GM18861 (cell line): Measurements from ENCODE around the gene LY6G5B.

Experiments
- ATAC-seq: cut with Tn5 transposase; IDR thresholded peaks from one replicate; pipeline ENCODE4 v1.9.1; 2021; ENCODE audit not compliant: unreplicated experiment

LY6G5B gene

DNA sequence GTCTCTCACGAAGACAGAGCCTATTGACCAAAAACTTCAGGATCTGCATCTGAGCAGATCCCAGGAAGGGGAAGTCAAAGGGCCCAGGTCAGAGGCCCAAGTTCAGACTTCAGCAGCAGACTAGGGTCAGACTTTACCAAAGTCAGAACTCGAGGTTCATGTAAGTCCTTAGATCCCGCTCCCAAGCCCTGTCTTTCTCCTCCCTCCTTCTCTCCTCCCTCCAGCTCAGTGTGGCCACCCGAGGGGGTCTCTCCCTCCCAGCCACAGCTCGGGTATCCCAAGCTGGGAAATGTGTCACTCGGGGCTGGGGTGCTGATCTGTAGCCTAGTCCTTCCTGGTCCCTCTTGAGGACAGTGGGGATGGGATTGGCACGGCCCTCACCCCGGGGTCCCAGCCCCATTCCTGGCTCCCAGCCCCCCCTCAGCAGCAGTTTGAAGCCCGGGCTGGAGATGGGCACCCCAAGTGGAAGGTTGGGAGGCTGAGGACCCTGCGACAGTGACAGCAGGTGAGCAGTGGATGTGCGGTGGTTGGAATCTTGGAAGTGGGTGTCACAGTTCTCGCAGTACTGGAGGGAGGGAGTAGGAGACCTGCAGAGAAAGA is 7.6 kb upstream of the LY6G5B start:
- no peak for ATAC-seq

DNA sequence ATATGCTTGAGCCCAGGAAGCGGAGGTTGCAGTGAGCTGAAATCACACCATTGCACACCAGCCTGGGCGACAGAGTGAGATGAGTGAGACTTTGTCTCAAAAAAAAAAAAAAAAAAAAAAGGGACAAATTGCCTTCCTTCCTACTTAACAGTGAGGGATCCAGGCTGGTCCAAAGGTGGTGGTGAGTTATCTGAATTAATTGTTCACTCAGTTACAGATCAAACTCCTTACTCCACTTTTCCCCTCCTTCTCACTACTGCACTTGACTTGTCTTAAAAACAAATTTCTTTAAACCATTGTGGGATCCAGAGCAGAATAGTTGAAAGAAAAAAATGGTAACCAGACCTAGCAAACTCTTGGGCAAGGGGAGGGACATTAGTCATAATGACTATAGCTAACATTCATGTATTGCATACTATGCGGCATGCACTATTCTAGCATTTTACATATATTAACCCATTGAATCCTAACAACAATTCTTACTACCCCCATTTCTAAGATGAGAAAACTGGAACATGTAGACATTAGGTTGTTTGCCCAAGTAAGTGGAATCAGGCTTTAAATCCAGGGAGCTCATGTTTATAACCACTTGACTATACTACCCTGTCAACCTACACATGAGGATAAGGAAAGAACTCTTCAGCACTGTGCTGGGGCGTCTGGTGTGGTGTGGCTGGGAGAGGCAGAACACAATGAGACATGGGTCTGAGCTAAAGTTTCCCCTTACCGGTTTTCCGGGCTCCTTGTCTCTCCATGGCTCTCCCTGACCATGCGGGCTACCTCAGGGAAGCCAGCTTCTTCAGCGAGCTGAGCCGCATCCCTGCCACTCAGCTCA is 6.4 kb upstream of the LY6G5B start:
- no peak for ATAC-seq

DNA sequence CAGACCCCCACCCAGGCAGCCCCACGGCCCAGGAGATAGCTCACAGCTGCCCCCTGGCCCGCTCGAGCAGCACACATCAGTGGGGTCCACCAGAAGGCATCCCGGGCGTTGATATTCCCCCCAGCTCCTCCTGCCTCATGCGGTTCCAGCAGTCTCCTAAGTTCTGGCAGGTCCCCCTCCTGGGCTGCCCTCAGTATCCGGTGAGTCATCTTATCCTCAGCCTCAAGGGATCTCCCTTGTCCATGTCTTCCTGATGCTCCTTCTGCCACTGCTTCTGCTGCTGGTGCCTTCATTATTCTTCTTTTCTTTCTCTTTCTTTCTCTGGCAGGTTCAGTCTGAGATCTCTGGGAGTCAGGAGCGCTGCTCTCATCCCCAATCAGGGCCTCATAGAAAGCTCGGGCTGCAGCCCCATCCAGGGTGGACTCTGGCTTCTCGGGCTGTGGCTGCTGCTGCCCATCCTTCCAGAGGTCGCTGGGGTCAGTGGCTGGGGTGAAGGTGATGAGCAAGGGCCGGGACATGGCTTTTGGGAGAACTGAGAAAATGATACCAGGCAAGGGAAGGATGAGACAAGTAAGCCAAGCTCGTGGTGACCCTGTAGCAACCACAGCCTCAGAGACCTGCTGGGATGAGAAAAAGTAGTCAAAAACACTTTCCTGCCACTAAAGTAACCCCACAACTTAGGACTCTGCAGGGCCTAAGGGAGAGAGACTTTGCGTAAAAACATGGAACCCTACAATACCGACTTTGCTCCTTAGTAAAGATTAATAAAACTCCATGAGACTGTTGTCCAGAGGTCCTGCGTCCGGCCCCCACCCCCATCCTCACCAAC is 5.6 kb upstream of the LY6G5B start:
- no peak for ATAC-seq

DNA sequence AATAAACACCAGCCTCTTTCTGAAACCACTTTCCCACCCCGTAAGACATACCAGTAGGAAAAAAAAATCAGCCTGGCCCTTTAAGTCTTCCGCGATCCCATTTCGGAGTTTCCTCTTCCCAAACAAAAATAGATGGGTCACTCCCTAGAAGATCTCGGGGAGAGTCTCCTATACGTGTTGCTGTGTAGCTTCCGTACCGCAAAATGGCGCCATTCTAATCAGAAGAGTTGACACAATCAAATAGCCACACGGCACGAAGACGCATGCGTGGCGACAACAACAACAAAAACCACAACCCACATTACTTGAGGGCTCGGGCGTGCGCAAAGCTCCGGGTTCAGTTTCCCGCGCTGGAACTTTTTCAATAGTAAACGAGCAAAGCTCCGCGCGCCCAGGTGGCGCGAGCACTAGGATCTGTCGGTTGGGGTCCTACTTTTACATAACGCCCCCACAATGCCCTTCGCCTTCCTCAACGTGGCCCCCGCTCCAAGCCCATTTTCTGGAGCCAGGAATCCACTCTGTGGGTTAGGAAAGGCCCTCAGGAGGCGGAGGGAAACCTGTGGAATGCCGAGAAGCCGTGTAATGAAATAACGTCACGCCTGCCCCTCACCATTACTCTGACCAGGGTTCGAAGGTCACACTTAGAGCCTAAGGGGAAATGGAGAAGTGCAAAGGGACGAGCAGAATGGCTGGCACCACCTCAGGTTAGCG is 4.8 kb upstream of the LY6G5B start, which contains the start of gene GPANK1:
GPANK1 (minus strand) TSS at position 208 of the 711 bp plus-strand sequence. CDS start 519 bp downstream, outside the sequence.
- ATAC-seq: no peak

DNA sequence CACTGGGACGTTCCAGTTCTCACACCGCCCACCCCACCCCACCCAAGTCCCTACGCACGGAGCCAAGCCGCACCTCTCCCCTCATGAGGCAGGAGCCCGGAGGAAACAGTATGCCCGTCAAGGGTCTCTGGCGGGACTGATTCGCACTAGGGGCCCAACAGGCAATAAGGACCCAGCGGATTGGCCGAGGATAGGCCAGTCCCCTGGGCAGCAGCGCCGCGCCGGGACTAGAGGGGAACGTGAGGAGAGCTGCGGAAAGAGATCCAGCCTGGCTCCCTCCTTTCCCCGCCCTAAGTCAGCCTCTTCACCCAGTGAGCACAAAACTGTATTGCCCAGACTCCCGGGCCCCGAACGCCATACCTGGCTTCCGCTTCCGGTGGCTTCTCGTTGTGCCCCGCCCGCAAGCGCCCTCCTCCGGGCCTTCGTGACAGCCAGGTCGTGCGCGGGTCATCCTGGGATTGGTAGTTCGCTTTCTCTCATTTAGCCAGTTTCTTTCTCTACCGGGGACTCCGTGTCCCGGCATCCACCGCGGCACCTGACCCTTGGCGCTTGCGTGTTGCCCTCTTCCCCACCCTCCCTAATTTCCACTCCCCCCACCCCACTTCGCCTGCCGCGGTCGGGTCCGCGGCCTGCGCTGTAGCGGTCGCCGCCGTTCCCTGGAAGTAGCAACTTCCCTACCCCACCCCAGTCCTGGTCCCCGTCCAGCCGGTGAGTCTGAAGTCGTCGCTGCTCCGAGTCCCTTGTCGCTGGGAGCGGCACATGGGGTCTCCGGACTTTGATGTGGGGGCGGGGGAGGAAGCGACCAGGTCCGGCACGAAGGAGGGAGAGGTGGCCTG is 4.1 kb upstream of the LY6G5B start, which contains the start of gene CSNK2B:
CSNK2B (plus strand) TSS at position 580 of the 836 bp plus-strand sequence. CDS start 752 bp downstream, outside the sequence.
- ATAC-seq: peak; percentile 72

DNA sequence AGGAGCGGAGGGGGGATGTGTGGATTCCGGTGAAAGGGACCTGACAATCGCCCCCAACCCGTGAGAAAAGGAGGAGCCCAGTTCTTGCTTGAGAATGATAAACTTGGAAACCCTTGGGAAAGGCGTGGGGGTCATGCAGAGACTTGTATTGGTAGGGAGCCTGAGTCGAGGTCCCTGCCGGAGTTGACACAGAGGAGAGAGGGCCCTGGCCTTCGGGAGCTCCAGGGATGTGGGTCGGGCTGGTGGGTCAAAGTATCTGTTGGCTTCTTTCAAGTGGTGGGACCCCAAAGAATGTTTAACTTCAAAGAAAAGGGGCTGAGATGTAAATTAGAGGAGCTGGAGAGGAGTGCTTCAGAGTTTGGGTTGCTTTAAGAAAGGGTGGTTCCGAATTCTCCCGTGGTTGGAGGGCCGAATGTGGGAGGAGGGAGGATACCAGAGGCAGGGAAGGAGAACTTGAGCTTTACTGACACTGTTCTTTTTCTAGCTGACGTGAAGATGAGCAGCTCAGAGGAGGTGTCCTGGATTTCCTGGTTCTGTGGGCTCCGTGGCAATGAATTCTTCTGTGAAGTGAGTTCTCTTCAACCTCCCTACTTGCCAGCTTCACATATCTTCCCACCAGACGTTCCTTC is 3.3 kb upstream of the LY6G5B start:
- no peak for ATAC-seq

DNA sequence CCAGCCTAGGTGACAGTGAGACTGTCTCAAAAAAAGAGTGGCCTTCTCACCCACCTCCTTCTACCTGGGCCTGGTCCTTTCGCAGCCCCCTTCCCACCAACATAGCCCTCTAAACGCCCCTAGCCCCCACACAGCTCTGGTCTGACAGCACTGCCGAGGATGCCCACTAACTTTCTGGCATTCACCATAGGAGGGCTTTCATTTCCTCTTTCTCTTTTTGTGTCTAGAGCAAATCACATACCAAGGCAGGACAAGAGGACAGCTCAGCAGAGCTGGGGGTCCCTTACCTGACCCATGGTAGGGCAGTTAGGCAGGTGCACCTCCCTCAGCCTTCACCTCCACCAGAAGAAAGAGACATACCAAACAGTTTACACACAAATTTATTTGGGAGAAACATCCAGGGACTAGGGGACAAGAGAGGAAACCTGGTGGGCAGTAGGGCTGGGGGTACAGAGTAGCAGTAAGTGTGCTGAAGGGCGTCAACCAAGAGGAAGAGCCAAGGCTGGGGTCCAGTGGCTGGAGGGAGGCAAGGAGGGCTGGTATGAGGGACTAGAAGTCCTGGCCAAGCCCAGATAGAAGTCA is 6.6 kb downstream of the LY6G5B start:
- no peak for ATAC-seq

DNA sequence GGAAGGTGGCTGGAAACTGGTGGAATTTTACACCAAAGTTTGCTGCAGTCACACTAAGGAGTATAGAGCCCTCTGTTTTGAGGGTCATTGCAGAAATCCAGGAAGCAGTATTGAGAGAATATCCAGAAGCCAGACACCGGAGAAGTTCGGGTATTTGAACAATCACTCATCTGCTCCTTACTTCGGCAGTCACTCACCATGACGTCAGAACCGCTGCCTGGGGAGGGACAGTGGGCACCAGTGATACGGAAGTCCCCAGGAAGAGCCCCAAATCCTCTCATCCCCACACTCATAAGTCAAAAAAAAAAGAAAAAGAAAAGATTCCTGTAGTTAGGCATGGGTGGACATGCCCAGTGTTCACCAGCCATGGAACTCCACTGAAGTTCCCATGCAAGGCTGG is 7.1 kb downstream of the LY6G5B start:
- ATAC-seq: no peak

DNA sequence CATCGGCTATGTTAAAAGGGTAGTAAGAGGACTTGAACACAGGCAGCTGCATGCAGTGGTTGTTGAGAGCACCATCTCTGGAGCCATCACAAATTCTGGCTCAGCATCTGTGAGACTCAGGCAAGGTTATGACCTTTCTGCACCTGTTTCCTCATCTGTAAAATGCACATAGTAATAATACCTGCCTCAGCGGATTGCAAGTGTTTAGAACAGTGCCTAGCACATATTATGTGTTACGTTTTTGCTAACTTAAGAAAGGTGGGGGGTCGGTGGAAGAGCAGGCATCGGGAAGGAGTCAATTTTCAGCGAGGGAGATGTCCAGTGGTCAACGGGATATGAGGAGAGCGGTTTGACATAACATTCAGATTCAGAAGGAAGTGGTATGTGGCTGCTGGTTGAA is 8.2 kb downstream of the LY6G5B start:
- ATAC-seq: no peak

DNA sequence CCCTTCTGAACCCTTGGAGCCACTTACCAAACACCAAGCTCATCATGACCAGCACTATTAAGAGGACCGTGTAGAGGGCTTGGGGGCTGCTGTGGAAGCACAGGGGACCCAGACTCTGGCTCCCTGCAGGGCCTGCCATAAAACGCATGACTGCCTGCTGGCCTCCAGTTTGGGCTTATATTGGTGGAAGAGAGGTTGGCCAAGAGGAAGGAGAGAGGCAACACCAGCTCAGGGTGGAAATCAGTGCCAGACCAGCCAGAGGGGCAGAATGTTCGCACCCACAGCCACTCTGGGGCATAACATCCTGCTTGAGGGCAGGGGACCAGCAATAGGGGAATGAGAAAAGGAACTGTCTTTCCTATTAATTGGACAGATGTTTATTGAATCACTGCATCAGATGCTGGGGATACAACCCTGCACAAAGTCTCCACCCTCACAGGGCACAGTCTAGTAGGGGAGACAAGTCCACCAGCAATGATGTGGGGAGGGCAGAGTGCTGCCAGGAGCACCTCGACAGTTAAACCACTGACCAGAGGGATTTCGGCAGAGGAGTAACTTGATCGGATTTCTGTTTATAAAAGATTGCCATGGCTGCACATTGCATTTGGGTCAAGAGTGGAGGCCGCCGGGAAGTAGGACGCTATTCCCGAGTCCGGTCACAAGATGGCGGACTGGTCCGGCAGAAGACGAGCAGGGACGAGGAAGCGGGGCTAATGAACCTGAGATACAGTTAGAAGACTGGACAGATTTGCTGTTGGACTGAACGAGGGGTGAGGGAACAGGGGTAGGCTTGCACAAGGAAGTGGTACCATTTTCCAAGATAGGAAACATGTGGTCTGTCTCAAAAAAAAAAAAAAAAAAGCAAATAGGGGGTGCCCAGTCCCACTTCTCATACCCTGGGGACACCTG is 10.7 kb downstream of the LY6G5B start, which contains the start of gene LY6G5C:
LY6G5C (minus strand) TSS at position 842 of the 909 bp plus-strand sequence; CDS start at position 148, 694 bp downstream.
- ATAC-seq: no peak

DNA sequence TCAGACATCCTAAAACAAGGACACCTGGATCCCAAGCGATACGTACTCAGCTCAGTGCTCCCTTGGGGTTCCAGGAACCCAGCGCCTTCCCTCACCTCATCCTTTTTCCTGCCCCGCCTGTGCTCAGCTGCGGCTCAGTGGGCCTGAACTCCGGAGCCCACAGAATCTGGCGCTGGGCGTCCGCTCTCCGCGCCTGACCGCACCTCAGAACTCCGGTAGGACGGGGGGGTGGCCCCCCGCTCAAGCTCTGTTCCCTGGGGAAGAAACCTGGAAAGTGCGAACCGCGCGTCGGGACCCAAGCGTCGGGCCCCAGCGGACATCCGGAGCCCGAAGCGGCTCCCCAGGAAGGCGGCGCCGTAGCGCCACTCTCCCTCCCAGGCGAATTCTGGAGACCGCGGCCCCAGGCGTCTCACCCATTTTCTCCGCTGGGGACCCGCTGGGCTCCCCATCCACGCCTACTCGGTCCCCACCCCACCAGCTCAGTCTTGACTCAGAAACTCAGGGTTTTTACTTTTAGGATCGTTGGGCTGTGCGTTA is 11.4 kb downstream of the LY6G5B start:
- no peak for ATAC-seq

DNA sequence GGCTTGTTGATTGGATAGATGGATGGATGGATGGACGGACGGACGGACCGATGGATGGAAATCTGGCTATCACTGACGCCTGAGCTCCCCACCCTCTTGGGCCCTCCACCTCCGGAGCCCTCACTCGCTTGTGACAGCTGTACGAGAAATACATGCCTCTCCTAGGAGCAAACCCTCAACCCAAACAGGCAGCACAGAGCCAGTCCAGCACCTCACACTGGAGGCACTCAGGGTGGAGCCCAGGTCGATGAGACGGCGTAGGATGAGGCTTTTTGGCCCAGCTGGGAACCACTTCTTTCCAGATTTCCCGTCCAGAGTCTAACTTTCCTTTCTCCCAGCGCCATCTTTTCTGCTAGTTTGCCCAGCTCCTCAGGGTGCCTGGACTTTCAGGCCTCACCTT is 13.8 kb downstream of the LY6G5B start:
- no peak for ATAC-seq

DNA sequence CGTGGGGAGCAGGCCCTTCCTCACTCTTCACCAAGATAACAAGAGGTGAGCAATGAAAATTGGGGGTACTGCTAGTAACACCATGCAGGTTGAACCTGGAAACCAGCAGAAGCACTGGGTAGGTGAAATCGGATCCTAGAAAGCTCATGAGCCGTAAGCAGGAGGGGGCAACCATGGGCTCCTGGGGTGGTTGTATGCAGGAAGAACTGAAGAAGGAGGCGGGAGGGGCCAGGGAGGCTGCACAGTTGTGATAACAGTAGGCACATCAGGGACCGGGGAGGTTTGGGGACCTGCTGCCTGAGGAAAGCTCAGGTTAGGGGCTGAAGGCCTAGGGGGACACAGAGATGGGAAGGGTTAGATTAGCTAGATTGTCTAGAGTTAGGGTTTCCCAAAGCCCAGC is 16.7 kb downstream of the LY6G5B start:
- ATAC-seq: no peak

DNA sequence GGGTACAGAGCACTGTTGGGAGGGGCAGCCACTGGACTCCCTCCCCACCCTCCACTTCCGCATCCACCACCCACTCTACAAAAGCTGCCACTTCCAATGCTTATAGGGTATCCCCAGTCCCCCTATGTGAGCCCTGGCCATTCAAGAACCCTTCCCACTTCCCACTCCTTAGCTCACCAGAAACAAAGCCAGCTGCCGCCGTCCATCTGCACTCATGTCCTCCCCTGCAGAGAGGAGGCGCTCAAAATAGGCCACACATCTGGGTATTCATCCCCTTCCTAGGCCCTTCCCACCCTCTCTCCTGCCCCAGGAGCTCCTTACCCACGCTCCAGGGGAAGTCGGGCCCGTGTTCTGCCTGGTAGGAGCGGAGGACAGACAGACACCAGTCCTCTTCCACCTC is 17.5 kb downstream of the LY6G5B start:
- no peak for ATAC-seq

DNA sequence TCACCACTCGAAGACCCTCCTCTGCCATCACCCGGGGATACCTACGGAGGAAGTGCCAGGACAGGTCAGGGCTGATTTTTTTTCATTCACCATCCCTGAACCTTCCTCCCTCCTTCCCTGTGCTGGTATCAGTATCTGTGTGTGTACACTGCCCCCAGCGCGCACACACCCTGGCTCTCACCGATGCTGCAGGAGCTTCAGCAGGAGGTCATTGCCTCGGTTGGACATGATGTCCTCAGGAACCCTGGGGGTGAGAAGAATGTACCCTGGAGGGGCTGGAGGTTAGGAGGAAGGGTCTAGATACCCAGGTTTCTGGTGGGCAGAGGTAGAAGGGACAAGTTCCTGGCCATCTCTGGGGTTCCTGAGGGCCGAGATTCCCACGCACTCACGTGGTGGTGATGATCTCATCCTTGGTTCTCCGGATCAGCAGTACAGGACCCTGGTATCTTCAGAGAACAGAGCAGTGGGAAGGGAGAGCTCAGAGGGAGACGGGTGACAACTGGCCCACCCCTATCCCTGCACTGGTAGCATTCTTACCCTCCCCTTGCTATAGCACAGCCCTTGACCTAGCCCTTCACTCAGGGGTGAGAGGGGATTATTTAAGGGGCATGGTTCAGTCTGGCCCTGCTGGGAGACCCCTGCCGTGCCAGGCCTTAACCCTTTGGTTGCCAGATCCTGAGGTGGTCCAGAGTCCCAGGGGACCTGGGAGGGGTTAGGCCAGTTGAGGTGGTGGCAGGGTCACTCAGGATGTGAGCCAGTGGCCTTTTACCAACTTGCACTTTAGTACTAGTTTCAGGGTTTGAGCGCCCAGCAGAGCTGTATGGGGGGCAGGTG is 18.3 kb downstream of the LY6G5B start:
- ATAC-seq: no peak

DNA sequence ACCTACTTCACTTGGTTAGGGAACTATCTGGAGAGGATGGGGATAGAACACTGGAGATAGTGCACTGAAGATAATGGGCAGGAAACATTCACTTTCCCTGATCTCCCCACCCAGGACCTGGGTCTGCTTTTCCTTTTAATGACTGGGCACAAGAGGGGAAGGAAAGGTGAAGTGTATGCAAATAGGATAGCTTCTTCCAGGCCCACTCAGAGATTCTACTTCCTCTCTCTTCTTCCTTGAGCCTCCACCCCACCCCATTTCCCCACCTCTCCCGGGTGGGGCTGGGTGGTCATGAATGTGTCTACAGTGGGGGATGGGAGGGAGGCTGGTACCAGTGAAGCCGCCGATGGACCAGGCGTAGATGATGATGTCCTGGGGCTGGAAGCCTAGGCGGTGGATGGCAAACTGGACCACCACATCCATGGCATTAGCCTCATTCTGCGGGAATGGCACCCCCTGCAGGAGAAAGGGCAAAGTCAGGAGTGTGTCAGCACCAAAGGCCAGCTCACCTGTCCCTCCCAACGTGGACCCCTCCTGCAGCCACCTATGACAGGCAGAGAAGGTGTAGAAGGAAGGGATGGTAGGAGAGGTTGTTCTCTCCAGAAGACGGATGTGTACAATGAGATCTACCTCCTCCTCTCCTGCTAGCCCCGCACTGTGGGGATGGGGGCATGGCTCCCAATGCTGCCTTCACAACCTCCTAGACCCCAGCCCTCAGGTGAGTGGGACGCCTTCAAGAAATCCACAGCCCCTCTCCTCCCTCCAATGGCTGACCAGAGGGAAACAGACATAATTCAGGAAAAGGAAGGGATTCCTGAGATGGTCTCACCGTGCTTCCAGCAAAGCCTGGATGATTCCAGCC is 19.7 kb downstream of the LY6G5B start:
- no peak for ATAC-seq
